Keratinocyte (primary cell): ENCODE results near the gene LHFPL3.

Source experiments
- EZH2 ChIP-seq: IDR thresholded peaks from one replicate; pipeline ENCODE4 v1.6.1; 2012; ENCODE audit warnings: inconsistent platforms, mild to moderate bottlenecking, low read length, moderate library complexity
- TF ChIP-seq, protein P1 (sequence below), 3 experiments: IDR thresholded peaks in 1 of 3; conservative IDR thresholded peaks in 1 of 3; optimal IDR thresholded peaks in 1 of 3; 2 replicates in 2 of 3; 3 replicates in 1 of 3; pipeline versions ENCODE3 to v1.5.1; 2011; ENCODE audit warnings: low read length in 3 of 3, mild to moderate bottlenecking in 3 of 3, moderate library complexity in 2 of 3, control low read depth in 1 of 3, inconsistent platforms in 1 of 3; ENCODE audit not compliant: insufficient read depth in 2 of 3; ENCODE audit errors: extremely low read depth in 1 of 3

GRCh38 chr7:104936546-104936945, 608.1 kb downstream of the LHFPL3 start:
- TF ChIP-seq, protein P1, sequence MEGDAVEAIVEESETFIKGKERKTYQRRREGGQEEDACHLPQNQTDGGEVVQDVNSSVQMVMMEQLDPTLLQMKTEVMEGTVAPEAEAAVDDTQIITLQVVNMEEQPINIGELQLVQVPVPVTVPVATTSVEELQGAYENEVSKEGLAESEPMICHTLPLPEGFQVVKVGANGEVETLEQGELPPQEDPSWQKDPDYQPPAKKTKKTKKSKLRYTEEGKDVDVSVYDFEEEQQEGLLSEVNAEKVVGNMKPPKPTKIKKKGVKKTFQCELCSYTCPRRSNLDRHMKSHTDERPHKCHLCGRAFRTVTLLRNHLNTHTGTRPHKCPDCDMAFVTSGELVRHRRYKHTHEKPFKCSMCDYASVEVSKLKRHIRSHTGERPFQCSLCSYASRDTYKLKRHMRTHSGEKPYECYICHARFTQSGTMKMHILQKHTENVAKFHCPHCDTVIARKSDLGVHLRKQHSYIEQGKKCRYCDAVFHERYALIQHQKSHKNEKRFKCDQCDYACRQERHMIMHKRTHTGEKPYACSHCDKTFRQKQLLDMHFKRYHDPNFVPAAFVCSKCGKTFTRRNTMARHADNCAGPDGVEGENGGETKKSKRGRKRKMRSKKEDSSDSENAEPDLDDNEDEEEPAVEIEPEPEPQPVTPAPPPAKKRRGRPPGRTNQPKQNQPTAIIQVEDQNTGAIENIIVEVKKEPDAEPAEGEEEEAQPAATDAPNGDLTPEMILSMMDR (optimal IDR thresholded peaks at IDR 0.05 in 1 of 3, IDR thresholded peaks at IDR 0.05 in 1 of 3, conservative IDR thresholded peaks at IDR 0.05 in 1 of 3; ENCODE audit: extremely low read depth in 1 of 3, insufficient read depth in 2 of 3, low read length in 3 of 3) = no peak
- TF ChIP-seq EZH2 = no peak
